Osteocyte (in vitro differentiated cells): ENCODE data around the gene ZBTB37. TPM values are rescaled to one million over a fixed set of nuclear protein-coding genes. Genes with fewer than 3 reads are reported as not detected.

Experiments
- DNase-seq: peaks from one replicate; pipeline ENCODE4 v3.0.0; 2021; ENCODE audit warnings: mixed read lengths; ENCODE audit not compliant: unreplicated experiment; ENCODE audit errors: extremely low spot score
- H3K27ac Mint-ChIP-seq: one replicate; pipeline ENCODE4 v1.8.0; 2021; ENCODE audit warnings: mild to moderate bottlenecking, mixed read lengths; ENCODE audit not compliant: unreplicated experiment
- H3K27me3 Mint-ChIP-seq: one replicate; pipeline ENCODE4 v1.8.0; 2021; ENCODE audit warnings: mixed read lengths; ENCODE audit not compliant: unreplicated experiment
- H3K36me3 Mint-ChIP-seq: one replicate; pipeline ENCODE4 v1.8.0; 2021; ENCODE audit warnings: mixed read lengths; ENCODE audit not compliant: unreplicated experiment
- H3K4me1 Mint-ChIP-seq: one replicate; pipeline ENCODE4 v1.8.0; 2021; ENCODE audit warnings: mixed read lengths; ENCODE audit not compliant: unreplicated experiment
- H3K4me3 Mint-ChIP-seq: one replicate; pipeline ENCODE4 v1.8.0; 2021; ENCODE audit warnings: mild to moderate bottlenecking, moderate library complexity, mixed read lengths; ENCODE audit not compliant: unreplicated experiment
- H3K9me3 Mint-ChIP-seq: one replicate; pipeline ENCODE4 v1.8.0; 2021; ENCODE audit warnings: mixed read lengths; ENCODE audit not compliant: unreplicated experiment
- total RNA-seq: library from RNA; stranded (reverse); gene quantifications from 2 replicates; pipeline ENCODE4 v1.2.1, GENCODE V29; 2021
- TF ChIP-seq, protein P1 (sequence below): fragments of 200-600 bp; sonication (generic); IDR thresholded peaks from 2 replicates; pipeline ENCODE4 v1.5.0; 2021; ENCODE audit warnings: antibody characterized with exemption, mild to moderate bottlenecking, moderate library complexity

The ZBTB37 gene
- total RNA-seq, 1 donor from 2014 or later: 15.3 TPM

GRCh38 chr1:173862769-173863223 lies 5.4 kb upstream of the ZBTB37 start:
- no peak for DNase-seq
- Mint-ChIP-seq H3K9me3 (no peaks in the 10 kb centered on the region), H3K4me1 (peaks cover 24% of the 10 kb centered on the region), H3K27me3 (no peaks in the 10 kb centered on the region), H3K4me3 (no peak overlapping the region), H3K27ac (no peak overlapping the region), H3K36me3 (peaks cover 46% of the 10 kb centered on the region)
- TF ChIP-seq, protein P1, sequence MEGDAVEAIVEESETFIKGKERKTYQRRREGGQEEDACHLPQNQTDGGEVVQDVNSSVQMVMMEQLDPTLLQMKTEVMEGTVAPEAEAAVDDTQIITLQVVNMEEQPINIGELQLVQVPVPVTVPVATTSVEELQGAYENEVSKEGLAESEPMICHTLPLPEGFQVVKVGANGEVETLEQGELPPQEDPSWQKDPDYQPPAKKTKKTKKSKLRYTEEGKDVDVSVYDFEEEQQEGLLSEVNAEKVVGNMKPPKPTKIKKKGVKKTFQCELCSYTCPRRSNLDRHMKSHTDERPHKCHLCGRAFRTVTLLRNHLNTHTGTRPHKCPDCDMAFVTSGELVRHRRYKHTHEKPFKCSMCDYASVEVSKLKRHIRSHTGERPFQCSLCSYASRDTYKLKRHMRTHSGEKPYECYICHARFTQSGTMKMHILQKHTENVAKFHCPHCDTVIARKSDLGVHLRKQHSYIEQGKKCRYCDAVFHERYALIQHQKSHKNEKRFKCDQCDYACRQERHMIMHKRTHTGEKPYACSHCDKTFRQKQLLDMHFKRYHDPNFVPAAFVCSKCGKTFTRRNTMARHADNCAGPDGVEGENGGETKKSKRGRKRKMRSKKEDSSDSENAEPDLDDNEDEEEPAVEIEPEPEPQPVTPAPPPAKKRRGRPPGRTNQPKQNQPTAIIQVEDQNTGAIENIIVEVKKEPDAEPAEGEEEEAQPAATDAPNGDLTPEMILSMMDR: no peak

- Mint-ChIP-seq H3K36me3 (peaks cover 42% of the 10 kb centered on the region), H3K4me1 (peaks cover 24% of the 10 kb centered on the region), H3K27ac (no peak overlapping the region), H3K9me3 (no peaks in the 10 kb centered on the region), H3K4me3 (no peak overlapping the region), H3K27me3 (no peaks in the 10 kb centered on the region)
- DNase-seq: no peak
- TF ChIP-seq, protein P1: no peak
Observed at GRCh38 chr1:173863224-173864161, 4.7 kb upstream of the ZBTB37 start.

GRCh38 chr1:173864179-173864867 lies 3.9 kb upstream of the ZBTB37 start:
- H3K4me3 Mint-ChIP-seq: peak overlapping the region; percentile 54
- TF ChIP-seq, protein P1: no peak
- no peak for DNase-seq
- peaks cover 30% of the 10 kb centered on the region for H3K4me1 Mint-ChIP-seq
- H3K27ac Mint-ChIP-seq: peak overlapping the region; percentile 50
- H3K36me3 Mint-ChIP-seq: peaks cover 42% of the 10 kb centered on the region
- no peaks in the 10 kb centered on the region for H3K27me3 Mint-ChIP-seq
- no peaks in the 10 kb centered on the region for H3K9me3 Mint-ChIP-seq

- no peak for DNase-seq
- TF ChIP-seq, protein P1: no peak
- Mint-ChIP-seq H3K9me3 (no peaks in the 10 kb centered on the region), H3K27ac (peak overlapping the region; percentile 92), H3K4me3 (peak overlapping the region; percentile 87), H3K27me3 (no peaks in the 10 kb centered on the region), H3K4me1 (peaks cover 35% of the 10 kb centered on the region), H3K36me3 (peaks cover 42% of the 10 kb centered on the region)
Observed at GRCh38 chr1:173865468-173866164, 2.6 kb upstream of the ZBTB37 start.
